GM12801 (cell line): ENCODE results near the gene SPCS2.

ENCODE experiments used
- CTCF ChIP-seq: IDR thresholded peaks from one replicate; pipeline ENCODE4 v1.5.1; 2011; ENCODE audit warnings: control low read depth; ENCODE audit not compliant: insufficient read length; ENCODE audit errors: extremely low read depth

Gene SPCS2

GRCh38 chr11:74948898-74949752, at the start of gene SPCS2, which contains the start of gene XRRA1:
Gene SPCS2 (plus strand): TSS chr11:74949266. CDS start chr11:74949286, 20 bp downstream.
Gene XRRA1 (minus strand): TSS chr11:74949091. CDS start chr11:74940878, 8,213 bp downstream.
- TF ChIP-seq CTCF: no peak

- no peak for TF ChIP-seq CTCF
These were observed 46.7 kb upstream of the SPCS2 start for GRCh38 chr11:74902342-74902741.

- no peak for TF ChIP-seq CTCF
These were observed 43.7 kb upstream of the SPCS2 start for GRCh38 chr11:74905326-74905725.

- TF ChIP-seq CTCF: no peak
These were observed 39.7 kb upstream of the SPCS2 start for GRCh38 chr11:74909385-74909784.

GRCh38 chr11:74909812-74910211, 39.3 kb upstream of the SPCS2 start:
- TF ChIP-seq CTCF: no peak

- TF ChIP-seq CTCF: no peak
These were observed 25.9 kb upstream of the SPCS2 start for GRCh38 chr11:74923125-74923524.

GRCh38 chr11:74925281-74925680, 23.8 kb upstream of the SPCS2 start:
- TF ChIP-seq CTCF: no peak
